Renal cortical epithelial cell (primary cell): ENCODE results near the gene TULP3. TPM values are rescaled to one million over a fixed set of nuclear protein-coding genes. Genes with fewer than 3 reads are reported as not detected.
"Not testable (repeated sequence)": the region's sequence is repeated elsewhere in the genome, so short reads cannot be mapped to it uniquely, and the experiment has no call there.

Experiments used
- DNase-seq: peaks from one replicate; pipeline ENCODE4 v3.0.0-alpha.2; 2011; ENCODE audit warnings: low read depth
- total RNA-seq: library from RNA; depleted of rRNA; stranded (reverse); fragments of >200 nt; gene quantifications from 2 replicates; pipeline ENCODE4 v1.2.3, GENCODE V29; 2014

TULP3 gene, protein sequence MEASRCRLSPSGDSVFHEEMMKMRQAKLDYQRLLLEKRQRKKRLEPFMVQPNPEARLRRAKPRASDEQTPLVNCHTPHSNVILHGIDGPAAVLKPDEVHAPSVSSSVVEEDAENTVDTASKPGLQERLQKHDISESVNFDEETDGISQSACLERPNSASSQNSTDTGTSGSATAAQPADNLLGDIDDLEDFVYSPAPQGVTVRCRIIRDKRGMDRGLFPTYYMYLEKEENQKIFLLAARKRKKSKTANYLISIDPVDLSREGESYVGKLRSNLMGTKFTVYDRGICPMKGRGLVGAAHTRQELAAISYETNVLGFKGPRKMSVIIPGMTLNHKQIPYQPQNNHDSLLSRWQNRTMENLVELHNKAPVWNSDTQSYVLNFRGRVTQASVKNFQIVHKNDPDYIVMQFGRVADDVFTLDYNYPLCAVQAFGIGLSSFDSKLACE
- total RNA-seq = 15.5 and 27.1 TPM in 2 replicates

DNA sequence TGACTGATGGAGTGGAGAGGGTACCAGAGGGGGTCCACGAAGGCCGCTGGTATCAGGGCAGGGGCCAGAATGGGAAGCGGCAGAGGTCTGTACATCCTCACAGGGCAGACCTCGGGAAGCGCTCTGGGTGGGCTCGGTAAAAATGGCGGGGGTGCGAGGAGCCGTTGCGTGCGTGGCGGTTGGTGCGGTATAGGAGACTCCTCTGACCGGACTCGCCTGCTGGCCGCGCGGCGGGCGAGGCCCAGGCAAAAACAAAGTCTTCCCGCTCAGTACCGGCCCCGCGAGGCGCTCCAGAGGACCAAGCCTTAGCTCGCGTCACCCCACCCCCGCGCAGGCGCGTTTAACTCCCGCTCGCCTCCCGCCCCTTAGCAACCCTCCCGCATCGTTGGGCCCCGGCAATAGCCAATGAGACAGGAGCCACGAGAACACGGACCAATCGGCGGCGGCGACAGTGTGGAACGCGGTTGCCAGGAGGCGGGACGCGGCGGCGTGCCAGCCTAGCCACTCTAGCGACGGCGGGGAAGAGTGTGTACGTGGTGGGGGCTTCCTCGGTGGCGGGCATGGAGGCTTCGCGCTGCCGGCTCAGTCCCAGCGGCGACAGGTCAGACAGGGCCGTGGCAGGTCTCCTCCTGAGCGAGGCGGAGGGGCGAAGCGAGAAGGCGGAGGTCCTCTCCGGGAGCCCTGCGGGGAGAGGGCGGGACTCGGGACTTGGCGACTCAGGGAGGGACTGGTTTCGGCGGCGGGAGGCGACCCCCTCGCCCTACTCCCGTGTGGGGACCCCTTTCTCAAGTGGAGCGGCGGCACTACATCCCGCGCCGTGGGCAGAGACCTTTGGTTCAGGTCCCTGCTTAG is at the start of gene TULP3:
Gene TULP3, plus strand, starts transcription at position 504 of the 852 bp plus-strand sequence. Its CDS starts 57 bp downstream, at position 561.
- peak; percentile 87 for DNase-seq

DNA sequence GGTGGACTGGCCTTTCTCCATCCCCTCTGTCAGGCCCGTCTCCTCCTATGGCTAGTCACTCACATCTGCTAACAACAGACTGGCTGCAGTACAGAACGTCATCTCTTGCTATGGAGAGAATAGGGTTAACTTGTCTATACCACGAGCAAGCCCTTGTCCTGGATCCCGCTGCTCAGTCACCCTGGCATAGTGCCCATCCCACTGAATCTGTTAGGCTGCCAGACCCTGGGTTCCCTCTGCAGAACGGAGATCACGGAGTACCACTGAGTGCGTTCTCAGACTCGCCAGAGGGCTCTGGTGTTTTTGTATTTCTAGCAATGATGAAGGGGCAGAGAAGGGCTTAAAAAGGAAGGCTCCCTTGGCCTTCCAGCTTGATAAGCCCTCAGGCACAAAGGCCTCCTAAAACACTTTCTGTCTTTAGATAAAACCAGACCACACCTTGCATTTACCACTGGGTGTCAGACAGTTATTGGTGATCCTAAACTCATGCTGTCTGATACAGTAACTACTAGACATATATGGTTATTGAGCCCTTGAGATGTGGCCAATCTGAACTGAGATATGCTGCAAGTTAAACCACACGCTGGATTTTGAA is 49.5 kb upstream of the TULP3 start:
- DNase-seq = no peak

DNA sequence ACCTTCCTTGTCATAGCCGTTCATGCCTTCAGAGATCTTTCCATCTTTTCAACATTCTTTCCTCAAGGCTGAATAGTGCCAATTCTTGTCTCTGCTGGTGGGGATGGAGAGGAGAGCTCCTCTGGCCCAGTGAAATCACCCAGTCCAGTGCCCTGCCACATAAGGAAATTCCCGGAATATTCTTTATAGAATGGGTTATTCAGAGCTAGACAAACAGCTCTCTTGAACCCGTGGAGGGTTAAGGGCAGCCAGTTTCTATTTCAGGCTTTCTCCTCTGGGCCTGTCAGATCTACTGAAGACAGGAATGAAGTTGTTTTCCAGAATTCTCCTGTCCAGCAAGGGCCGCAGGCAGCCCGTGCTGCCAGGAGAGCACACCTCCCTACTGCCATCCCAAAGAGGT is 47.7 kb upstream of the TULP3 start:
- DNase-seq = no peak

DNA sequence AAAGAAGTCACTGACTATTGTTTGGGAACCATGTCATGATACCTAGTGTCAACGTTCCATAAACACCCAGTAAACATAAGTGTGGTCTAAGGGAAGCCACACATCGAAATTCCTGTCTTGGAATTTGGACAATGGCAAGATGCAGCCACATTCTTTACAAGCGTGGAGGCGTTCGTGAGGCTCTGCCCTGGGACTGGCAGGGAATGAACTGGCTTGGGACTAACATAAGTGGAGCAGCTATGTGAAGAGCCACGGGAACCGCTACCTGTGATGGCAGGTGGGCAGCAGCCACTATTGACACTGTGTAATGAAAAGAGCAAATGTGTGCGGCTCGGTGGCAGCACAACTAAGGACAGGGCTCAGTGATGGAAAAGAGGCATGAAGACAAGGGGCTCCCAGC is 45.9 kb upstream of the TULP3 start:
- no peak for DNase-seq

DNA sequence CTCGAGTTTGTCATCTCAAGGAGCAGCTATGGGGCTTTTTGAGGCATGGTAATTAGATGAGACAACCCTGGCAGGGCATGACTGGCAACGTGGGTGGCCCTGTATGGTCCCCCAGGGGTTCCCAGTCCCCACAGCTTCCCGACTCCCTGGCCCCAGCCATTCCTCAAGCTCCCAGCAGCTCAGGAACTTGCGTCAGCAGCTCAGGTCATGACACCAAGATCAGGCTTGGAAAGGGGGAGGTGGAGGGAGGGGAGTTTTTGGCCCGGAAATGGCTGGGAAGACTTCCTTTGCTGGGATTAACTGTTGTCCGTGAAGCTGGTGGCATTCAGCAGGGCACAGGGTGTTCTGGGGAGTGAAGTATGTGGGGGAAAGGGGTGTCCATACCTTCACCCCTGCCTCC is 45.4 kb upstream of the TULP3 start:
- no peak for DNase-seq

DNA sequence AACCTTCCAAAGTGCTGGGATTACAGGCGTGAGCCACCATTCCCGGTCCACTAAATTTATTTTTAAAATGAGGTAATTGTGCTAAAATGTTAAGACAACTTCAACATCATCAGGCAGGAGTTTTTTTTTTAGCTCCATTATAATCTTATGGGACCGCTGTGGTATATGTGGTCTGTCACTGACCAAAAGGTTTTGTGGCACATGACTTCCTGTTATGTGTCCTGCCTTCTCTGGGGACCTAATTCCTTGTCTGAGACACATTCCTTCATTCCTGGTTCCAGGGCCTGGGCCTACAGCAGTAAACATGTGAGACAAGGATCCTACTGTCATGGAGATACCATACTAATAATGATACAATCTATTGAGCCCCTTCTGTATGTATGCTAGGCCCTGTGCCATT is 38.8 kb upstream of the TULP3 start:
- no peak for DNase-seq

DNA sequence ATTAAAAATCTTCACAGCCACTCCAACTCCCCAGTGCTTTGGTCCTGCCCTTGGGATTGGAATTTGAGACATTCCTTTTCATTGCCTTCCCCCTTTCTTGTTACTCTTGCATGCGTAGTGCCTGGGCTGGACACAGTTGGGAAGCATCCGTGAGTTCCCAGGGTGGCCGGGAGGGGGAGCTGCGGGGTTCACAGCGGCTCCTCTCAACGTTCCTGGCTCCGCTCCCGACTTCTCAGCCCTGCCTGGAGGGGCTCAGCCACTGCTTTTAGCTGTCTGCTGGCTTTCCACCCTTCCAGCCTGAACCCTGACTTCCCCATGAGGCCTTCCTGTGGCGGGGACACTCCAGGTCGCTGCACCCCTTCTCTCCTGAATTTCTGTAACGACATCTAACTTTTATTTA is 37.1 kb upstream of the TULP3 start:
- peak; percentile 49 for DNase-seq

DNA sequence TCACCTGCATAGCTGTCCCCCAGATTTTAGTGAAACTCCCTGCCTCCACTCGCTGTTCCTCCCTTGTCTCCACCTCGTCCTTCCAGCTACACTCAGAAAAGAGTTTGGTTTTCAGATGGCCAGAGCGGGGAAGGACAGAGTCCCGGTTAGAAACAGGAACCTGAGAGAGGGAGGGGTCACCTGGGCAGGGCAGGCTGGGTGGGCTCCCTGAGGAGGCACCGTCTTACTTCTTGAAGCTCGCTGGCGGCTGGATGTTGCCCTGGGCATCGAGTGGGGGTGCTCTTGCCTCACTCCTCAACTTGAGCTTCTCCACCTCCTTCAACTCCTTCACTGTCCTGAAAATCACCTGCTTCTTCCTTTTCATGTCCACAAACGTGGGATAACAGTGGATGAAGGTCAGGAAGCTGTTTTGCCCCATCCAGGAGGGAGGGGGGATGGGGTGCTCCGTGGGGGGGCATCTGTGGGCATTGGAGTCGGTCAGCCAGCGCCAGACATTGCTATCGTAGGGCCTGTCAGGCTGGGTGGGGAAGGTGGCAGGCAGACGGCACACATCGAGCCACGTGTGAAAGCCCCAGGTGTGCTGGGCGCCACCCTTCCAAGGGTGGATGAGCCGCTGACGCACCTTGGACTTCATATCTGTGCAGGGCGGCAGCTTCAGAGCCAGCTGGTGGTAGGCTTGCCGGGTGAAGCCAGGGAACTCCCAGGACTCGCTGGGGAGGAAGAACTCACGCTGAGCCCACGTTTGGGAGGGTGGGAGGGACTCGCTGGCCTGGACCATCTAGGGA is 35.8 kb upstream of the TULP3 start:
- no peak for DNase-seq

DNA sequence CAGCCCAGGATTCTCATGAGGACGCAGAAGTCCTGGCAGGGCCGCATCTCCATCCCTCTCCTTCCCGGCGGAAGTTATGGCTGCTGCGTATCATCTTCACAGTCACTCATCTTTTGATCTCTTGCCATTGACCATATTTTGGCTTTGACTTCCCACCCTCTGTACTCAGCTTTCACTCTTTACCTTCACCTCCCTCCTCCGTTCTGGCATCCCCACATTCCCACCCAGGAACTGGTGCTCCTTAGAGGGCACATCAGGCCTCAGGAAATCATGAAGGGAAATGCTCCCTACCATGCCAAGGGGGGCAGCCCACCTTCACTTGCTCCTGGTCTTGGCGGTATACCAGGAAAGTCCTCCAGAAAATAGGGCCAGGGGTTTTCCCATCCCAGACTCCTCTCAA is 35.1 kb upstream of the TULP3 start:
- DNase-seq = no peak

DNA sequence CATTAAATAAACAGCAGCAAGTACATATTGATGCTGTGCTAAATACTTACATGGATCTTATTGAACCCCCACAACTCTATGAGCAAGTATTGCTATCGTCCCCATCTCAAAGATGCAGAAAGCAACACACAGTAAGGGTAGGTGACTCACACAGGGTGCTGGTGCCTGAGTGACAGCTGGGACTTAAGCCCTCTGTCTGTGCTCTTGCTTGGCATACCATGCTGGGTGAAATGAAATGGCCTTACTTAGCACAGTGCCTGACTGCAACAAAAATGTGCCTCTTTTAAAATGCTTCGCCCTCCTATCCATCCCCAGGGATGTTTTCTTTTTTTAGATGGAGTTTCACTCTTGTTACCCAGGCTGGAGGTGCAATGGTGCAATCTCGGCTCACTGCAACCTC is 34.6 kb upstream of the TULP3 start:
- DNase-seq = no peak

DNA sequence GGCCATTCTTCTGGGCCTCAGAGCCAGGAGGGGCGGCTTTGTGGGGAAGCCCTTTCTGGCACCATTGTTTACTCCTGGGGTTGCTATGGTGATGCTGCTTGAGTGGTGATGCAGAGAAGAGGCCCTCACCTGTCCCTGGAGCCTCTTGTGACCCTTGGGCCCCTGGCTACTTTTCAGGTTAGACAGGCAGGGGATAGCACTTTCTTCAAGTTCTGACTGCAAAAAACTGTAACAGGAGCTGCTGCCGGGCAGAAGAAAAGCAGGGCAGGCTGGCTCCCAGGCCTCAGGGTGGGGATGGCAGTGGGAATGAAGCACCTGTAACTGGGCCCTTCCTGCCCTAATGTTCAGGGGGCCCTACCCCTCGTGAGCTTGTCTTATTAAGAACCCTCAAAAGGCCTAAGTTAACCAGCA is 33.7 kb upstream of the TULP3 start, which contains the start of gene TEX52:
Gene TEX52, minus strand, starts transcription at position 19 of the 411 bp plus-strand sequence. Its CDS starts 13 bp downstream, at position 6.
- no peak for DNase-seq

DNA sequence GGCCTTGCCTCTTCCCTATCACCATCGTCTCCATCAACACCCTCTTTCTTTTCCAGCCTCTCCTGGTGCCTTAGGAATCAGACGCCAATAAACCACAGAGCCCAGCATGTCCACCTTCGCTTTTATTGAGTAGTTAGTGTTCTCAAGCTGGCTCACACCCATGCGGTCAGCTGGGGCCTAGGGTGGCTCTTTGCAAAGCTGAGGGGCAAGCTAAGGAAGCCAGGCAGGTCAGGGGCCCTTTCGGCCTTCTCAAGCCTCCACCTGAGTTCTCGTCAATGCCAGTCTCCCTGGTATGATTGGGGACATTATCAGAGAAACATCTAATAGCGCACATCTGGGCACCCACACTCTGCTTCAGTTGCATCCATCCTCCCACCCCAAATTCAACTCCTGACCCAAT is 33.1 kb upstream of the TULP3 start:
- no peak for DNase-seq

DNA sequence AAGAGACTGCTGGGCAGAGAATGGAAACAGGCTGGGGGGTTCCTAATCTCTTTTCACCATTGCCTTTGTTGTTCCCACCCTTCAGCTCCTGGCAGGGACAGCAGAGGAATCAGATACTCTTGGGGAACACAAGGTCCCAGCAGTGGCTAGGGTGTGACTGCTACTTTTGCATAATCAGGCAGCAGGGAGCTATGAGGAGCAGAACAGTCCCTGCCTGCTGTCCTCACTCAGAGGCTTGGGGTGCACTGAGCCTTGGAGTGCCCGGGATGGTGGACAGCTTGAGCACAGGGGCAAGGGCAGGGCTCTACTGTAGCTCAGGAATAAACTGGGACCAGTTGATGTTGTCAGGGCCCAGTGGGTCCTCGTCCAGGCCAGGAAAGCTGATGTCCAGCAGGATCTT is 32.4 kb upstream of the TULP3 start:
- DNase-seq = no peak

DNA sequence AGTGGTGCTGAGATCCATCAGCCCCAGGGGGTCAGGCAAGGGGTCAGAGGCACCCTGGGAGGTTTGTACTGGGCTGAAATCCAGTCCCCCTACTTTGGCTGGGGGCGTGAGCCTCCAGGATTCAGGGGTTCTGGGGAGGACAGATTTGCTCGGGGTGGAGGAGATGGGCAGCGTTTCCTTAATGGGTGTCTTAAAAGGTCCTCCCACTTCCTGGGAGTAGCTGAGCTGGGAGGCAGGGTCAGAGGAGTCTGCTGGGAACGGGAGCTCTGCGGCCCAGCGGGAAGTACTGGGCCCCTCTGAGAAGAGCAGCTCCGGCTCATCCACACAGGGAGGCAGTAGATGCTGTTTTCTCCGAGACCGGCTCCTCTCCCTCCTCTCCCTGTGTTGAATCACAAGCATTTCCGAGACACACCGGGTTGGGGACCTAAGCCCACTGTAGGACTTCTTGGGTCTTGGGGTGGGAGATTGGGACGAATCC is 31.7 kb upstream of the TULP3 start:
- no peak for DNase-seq

DNA sequence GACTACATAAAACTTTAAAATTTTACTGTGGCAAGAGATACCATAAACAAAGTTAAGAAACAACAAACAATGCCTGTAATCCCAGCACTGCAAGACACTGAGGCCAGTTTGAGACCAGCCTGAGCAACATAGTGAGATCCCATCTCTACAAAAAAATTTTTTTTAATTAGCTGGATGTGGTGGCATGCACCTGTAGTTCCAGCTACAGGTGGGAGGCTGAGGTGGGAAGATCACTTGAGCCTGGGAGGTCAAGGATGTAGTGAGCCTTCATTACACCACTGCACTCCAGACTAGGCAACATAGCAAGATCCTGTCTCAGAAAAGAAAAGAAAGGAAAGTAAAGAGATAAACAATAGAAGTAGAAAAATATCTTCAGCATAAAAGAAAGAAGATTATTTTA is 30.5 kb upstream of the TULP3 start:
- no peak for DNase-seq

DNA sequence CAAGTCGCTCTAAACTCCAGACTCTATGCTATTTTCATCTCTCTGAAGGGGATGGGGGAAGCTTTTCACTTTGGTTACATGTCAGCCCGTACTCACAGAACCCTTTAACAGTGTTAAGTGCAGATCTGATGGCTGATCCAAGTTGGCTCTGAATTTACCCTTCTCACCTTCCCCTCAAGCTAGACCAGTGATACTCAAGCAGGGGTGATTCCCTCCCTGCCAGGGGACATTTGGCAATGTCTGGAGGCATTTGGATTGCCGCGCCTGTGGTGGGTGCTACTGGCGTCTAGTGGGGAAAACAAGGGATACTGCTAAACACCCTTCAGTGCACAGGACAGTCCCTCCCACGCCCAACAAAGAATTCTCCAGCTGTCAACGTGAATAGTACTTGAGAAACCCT is 27.8 kb upstream of the TULP3 start:
- DNase-seq = no peak

DNA sequence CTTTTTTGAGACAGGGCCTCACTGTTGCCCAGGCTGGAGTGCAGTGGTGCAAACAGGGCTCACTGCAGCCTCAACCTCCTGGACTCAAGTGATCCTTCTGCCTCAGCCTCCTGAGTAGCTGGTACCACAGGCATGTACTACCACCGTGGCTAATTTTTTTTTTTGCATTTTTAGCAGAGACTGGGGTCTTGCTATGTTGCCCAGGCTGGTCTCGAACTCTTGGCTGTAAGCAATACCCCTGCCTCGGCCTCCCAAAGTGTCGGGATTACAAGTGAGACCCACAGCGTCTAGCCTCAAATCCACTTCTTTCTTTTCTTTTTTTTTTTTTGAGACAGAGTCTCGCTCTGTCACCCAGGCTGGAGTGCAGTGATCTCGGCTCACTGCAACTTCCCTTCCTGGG is 27.3 kb upstream of the TULP3 start:
- not testable (repeated sequence) for DNase-seq

DNA sequence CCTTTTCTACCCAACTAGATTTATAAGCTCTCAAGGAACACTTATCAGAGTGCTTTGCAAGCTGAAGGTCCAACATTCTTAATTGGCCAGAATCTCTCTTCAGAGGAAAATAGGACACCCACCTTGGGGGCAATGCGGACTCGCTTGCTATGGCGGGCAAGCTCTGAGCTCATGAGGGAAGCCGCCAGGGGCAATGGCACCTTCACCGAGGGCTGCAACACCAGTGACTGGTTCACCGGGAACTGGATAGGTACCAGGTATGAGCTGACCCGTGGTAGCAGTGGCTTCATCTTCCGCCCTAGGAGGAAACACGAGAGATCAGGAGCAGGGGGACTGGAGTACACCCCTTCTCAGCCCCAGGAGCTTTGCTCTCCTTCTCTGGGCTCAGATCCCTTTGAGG is 26.5 kb upstream of the TULP3 start:
- no peak for DNase-seq

DNA sequence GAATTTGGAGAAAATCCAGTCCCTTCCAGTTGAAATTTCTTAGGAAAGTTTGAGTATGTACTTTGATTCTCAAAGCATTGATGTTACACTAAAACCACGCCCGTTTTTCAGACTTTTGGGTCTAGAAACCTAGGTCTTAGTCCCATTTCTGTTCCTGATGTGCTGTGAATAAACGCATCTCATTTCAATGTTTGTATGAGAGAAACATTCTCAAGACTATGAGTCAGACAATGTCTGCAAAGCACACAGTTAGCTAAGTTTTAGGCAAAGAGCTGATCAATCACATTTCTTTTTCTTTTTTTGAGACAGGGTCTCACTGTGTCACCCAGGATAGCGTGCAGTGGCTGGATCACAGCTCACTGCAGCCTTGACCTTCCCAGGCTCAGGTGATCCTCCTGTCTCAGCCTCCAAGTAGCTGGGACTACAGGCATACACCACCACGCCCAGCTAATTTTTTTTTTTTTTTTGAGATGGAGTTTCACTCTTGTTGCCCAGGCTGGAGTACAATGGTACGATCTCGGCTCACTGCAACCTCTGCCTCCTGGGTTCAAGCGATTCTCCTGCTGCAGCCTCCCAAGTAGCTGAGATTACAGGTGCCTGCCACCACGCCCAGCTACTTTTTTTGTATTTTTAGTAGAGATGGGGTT is 21.6 kb upstream of the TULP3 start:
- DNase-seq = peak; percentile 40

DNA sequence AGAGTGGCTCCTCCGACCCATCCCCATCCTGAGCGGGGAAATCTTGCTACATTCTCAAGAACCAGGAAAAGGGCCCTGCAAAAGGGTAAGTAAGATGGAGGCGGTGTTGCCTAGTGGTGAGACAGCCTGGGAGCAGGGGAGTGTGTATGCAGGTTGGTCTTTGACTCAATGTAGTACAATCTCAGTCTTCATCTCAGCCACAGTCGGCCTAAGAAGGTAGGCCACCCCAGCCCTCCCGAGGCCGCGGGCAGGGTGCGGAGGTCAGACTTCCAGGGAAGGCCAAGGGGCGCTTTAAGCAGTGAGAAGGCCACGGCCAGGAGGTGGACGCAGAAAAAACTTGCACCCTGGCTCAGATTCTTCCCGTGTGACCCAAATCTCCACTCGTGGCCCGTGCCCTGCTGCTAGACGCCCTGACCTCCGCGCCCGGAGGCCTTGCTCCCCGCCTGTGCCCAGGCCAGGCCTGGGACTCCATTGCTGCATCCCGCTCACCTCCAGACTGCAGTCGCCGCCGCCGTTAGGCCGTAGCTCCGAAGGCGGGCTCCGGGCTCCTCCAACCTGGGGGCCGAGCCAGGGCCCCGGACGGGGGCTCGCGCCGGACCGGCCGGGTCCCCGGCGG is 14.2 kb upstream of the TULP3 start:
- DNase-seq = no peak
